Suprapubic skin (tissue), 4 donors: ENCODE data around the gene LIPK. TPM values are rescaled to one million over a fixed set of nuclear protein-coding genes. Genes with fewer than 3 reads are reported as not detected.
A peak's percentile ranks its signal among the peaks of the same experiment; 100 is the strongest.

Experiments used
- DNase-seq, 2 donors: peaks; one replicate each; pipeline ENCODE4 v3.0.0-alpha.2; 2019; ENCODE audit warnings: low spot score in 2 of 2
- H3K27ac ChIP-seq: fragments of 200-600 bp; sonication (generic); one replicate; pipeline ENCODE4 v1.5.1; 2019
- H3K27me3 ChIP-seq: fragments of 200-600 bp; sonication (generic); one replicate; pipeline ENCODE4 v1.5.1; 2019
- H3K36me3 ChIP-seq: fragments of 200-600 bp; sonication (generic); one replicate; pipeline ENCODE4 v1.5.1; 2019
- H3K4me1 ChIP-seq: fragments of 200-600 bp; sonication (generic); one replicate; pipeline ENCODE4 v1.5.1; 2019
- H3K4me3 ChIP-seq: fragments of 200-600 bp; sonication (generic); one replicate; pipeline ENCODE4 v1.5.1; 2019; ENCODE audit warnings: mild to moderate bottlenecking
- H3K9me3 ChIP-seq: fragments of 200-600 bp; sonication (generic); one replicate; pipeline ENCODE4 v1.5.1; 2019
- EP300 ChIP-seq: sonication (generic); formaldehyde crosslinking; IDR thresholded peaks from one replicate; pipeline ENCODE4 v1.6.1; 2017; ENCODE audit warnings: antibody characterized with exemption
- POLR2A ChIP-seq, 2 donors: fragments of 450-650 bp; IDR thresholded peaks; one replicate each; pipeline ENCODE4 v1.6.1; 2017; ENCODE audit warnings: antibody characterized with exemption in 2 of 2, mild to moderate bottlenecking in 2 of 2, moderate library complexity in 2 of 2
- POLR2AphosphoS5 ChIP-seq, 3 donors: sonication (generic); formaldehyde crosslinking; IDR thresholded peaks; one replicate each; pipeline ENCODE4 v1.6.1; 2017; ENCODE audit warnings: antibody characterized with exemption in 3 of 3
- WGBS: methylation state at CpG from one replicate; pipeline ENCODE4 v1.1.5; 2018; 5-methylcytosine and 5-hydroxymethylcytosine counted together
- total RNA-seq, 4 donors: library from RNA; depleted of rRNA; stranded (reverse); fragments of >200 nt; gene quantifications; one replicate each; pipeline ENCODE4 v1.1.0, GENCODE V29; 2016
- TF ChIP-seq, protein P1 (sequence below), 2 donors: fragments of 200-600 bp in 1 of 2; fragments of 450-650 bp in 1 of 2; sonication (generic) in 1 of 2; IDR thresholded peaks; one replicate each; pipeline ENCODE4 v1.5.1; 2016 to 2019; ENCODE audit warnings: antibody characterized with exemption in 2 of 2, mild to moderate bottlenecking in 1 of 2, moderate library complexity in 1 of 2

LIPK gene
- total RNA-seq, 4 donors from 2014 or later: 2.6 to 23.4 (median 18.0) TPM

DNA sequence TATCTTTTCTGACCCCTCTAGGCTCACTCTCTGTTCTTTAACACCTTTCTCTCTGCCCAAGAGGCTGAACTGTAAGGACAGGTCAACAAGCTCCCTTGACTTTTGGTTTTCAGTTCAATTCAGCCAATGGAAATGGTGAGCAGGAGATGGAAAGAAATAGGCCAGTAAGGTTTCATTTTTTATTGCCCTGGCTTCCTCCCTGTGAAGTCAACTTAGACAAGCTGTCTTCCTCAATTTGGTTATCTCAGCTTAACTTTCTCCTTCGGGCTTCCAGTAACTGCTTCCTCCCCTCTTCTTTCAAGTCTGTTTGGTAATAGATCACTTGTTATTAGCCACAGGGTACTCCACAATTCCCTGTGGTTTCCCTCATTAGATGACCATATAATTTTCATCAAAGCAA lies 19.7 kb downstream of the LIPK start:
- TF ChIP-seq EP300: no peak
- TF ChIP-seq, protein P1, sequence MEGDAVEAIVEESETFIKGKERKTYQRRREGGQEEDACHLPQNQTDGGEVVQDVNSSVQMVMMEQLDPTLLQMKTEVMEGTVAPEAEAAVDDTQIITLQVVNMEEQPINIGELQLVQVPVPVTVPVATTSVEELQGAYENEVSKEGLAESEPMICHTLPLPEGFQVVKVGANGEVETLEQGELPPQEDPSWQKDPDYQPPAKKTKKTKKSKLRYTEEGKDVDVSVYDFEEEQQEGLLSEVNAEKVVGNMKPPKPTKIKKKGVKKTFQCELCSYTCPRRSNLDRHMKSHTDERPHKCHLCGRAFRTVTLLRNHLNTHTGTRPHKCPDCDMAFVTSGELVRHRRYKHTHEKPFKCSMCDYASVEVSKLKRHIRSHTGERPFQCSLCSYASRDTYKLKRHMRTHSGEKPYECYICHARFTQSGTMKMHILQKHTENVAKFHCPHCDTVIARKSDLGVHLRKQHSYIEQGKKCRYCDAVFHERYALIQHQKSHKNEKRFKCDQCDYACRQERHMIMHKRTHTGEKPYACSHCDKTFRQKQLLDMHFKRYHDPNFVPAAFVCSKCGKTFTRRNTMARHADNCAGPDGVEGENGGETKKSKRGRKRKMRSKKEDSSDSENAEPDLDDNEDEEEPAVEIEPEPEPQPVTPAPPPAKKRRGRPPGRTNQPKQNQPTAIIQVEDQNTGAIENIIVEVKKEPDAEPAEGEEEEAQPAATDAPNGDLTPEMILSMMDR (IDR thresholded peaks at IDR 0.05): no peak
- TF ChIP-seq POLR2AphosphoS5 (IDR thresholded peaks at IDR 0.05): no peak
- TF ChIP-seq POLR2A (IDR thresholded peaks at IDR 0.05): no peak
- 31% methylated on average over 1 of the region's 1 CpG for WGBS
- H3K27me3 ChIP-seq: no peaks in the 10 kb centered on the region
- no peak overlapping the region for H3K4me3 ChIP-seq
- no peaks in the 10 kb centered on the region for H3K36me3 ChIP-seq
- H3K4me1 ChIP-seq: peaks cover 2% of the 10 kb centered on the region
- no peaks in the 10 kb centered on the region for H3K9me3 ChIP-seq
- H3K27ac ChIP-seq: no peak overlapping the region
- DNase-seq: no peak

DNA sequence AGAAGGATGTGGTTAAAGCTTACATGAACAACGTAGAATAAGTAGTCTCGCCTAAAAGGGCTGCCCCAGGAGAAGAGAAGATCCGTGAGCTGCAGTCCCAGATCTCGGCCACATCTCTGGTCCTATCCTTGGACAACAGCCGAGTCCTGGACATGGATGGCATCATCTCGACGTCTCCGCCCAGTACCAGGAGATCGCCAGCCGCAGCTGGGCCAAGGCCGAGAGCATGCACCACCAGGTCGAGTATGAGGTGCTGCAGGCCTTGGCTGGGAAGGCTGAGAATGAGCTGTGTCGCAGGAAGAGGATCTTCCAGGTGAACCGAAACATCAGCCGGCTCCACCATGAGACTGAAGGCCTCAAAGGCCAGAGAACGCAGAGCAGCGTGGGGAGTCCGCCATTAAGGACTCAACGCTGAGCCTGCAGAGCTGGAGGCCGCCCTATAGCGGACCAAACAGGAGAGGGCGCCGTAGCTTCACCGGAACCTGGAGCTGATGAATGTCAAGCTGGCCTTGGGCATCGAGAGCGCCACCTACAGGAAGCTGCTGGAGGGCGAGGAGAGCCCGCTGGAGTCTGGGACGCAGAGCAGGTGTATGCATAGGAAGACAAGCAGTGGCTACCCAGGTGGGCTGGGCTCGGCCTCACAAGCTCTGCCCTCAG lies 22.2 kb downstream of the LIPK start:
- H3K27me3 ChIP-seq: no peaks in the 10 kb centered on the region
- TF ChIP-seq POLR2AphosphoS5 (IDR thresholded peaks at IDR 0.05) (no peak), EP300 (no peak), POLR2A (IDR thresholded peaks at IDR 0.05) (no peak)
- TF ChIP-seq, protein P1 (IDR thresholded peaks at IDR 0.05): peak in 1 of 2 donors; percentile 22
- no peaks in the 10 kb centered on the region for H3K36me3 ChIP-seq
- DNase-seq: no peak
- no peak overlapping the region for H3K4me3 ChIP-seq
- no peak overlapping the region for H3K27ac ChIP-seq
- H3K9me3 ChIP-seq: no peaks in the 10 kb centered on the region
- WGBS: 77% methylated on average over 27 of the region's 30 CpGs
- H3K4me1 ChIP-seq: peaks cover 5% of the 10 kb centered on the region

DNA sequence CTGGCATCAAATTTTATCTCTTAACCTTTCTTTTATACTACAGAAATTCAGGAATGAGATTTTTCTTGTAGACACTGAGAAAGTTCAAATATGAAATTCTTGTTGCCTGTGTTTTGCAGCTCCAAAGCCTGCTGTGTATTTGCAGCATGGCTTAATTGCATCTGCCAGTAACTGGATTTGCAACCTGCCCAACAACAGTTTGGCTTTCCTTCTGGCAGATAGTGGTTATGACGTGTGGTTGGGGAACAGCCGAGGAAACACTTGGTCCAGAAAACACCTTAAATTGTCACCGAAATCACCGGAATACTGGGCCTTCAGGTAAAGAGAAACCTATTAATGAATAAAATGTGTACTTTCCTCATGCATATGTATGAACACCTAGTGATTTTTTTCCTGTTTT lies 24.8 kb downstream of the LIPK start:
- Histone ChIP-seq H3K36me3 (no peaks in the 10 kb centered on the region), H3K4me1 (peaks cover 5% of the 10 kb centered on the region), H3K9me3 (no peaks in the 10 kb centered on the region), H3K27ac (no peak overlapping the region), H3K27me3 (no peaks in the 10 kb centered on the region), H3K4me3 (no peak overlapping the region)
- 59% methylated on average over 4 of the region's 4 CpGs for WGBS
- TF ChIP-seq POLR2A (IDR thresholded peaks at IDR 0.05) (no peak), POLR2AphosphoS5 (IDR thresholded peaks at IDR 0.05) (no peak), EP300 (no peak)
- TF ChIP-seq, protein P1 (IDR thresholded peaks at IDR 0.05): no peak
- no peak for DNase-seq

DNA sequence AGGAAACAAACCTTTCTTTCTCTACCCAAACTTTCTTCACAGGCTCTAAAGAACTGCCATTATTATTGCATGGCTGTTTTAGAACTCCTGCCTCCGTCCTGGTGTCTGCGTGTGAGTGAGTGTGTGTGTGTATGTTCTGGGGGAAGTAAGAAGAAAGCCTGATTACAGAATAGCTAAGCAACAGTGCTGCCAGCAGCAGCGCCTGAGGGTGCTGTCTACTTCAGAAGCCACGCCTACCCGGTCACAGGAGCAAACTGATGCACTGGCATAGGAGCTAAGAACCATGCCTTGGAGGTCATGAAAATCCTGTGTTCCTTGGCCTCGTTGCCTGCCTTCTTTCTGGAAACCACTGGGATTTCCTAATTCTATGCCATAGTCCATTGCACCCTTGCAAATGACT lies 25.2 kb downstream of the LIPK start:
- Histone ChIP-seq H3K4me3 (no peak overlapping the region), H3K9me3 (no peaks in the 10 kb centered on the region), H3K27me3 (no peaks in the 10 kb centered on the region), H3K36me3 (no peaks in the 10 kb centered on the region), H3K4me1 (peaks cover 5% of the 10 kb centered on the region), H3K27ac (no peak overlapping the region)
- DNase-seq: no peak
- TF ChIP-seq, protein P1 (IDR thresholded peaks at IDR 0.05): no peak
- no peak for TF ChIP-seq POLR2AphosphoS5 (IDR thresholded peaks at IDR 0.05)
- WGBS: 31% methylated on average over 6 of the region's 6 CpGs

DNA sequence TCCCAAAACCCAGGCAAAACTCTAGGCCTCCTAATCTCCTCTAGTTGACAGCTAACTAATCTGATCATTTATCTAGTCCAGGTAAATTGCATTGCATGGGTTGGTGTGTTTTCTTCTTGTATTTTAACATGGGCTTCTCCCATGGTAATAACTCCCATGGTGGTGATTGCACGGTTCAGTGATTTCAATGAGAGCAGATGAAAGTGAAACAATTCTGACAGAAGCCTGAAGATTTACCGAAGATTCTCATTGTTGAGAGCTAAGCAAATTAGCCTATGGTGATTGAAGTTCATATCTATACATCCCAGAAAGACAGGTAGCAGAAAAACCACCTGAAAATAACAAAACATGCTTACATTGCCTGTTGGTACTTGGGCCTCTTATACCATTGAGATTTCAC lies 27.2 kb downstream of the LIPK start:
- Histone ChIP-seq H3K9me3 (no peaks in the 10 kb centered on the region), H3K27me3 (no peaks in the 10 kb centered on the region), H3K4me3 (no peak overlapping the region), H3K4me1 (peaks cover 5% of the 10 kb centered on the region), H3K36me3 (no peaks in the 10 kb centered on the region), H3K27ac (no peak overlapping the region)
- no peak for DNase-seq
- TF ChIP-seq POLR2A (IDR thresholded peaks at IDR 0.05) (no peak), POLR2AphosphoS5 (IDR thresholded peaks at IDR 0.05) (no peak), EP300 (no peak)
- TF ChIP-seq, protein P1 (IDR thresholded peaks at IDR 0.05): no peak
- 91% methylated on average over 2 of the region's 2 CpGs for WGBS
